ENCODE data around the gene BRINP1.

GRCh38 chr9:119339056-119339455, 30.2 kb downstream of the BRINP1 start:
- TF ChIP-seq CTCF (IDR thresholded peaks at IDR 0.05), result no peak
- TF ChIP-seq POLR2A (IDR thresholded peaks at IDR 0.05), result no peak
